Right atrium auricular region (tissue), 2 donors: ENCODE results near the gene ARMC8. TPM values are rescaled to one million over a fixed set of nuclear protein-coding genes. Genes with fewer than 3 reads are reported as not detected.

ENCODE experiments used
- DNase-seq: peaks from one replicate; pipeline ENCODE4 v3.0.0-alpha.2; 2019; ENCODE audit warnings: low spot score
- H3K27ac ChIP-seq, 2 donors: fragments of 200-600 bp; sonication (generic); 1 replicate in 1 of 2; 2 replicates in 1 of 2; pipeline ENCODE4 v1.5.1; 2016 to 2019
- H3K27me3 ChIP-seq, 2 donors: fragments of 200-600 bp; sonication (generic); one replicate each; pipeline versions ENCODE4 v1.5.1 to v1.6.0; 2017 to 2019
- H3K36me3 ChIP-seq: fragments of 200-600 bp; sonication (generic); one replicate; pipeline ENCODE4 v1.5.1; 2016
- H3K4me1 ChIP-seq, 2 donors: fragments of 200-600 bp; sonication (generic); one replicate each; pipeline versions ENCODE4 v1.5.1 to v1.6.0; 2017 to 2019
- H3K4me3 ChIP-seq, 2 donors: fragments of 200-600 bp; sonication (generic); 1 replicate in 1 of 2; 2 replicates in 1 of 2; pipeline ENCODE4 v1.5.1; 2017 to 2019; ENCODE audit warnings: mild to moderate bottlenecking in 1 of 2, moderate library complexity in 1 of 2
- H3K9me3 ChIP-seq, 2 donors: fragments of 200-600 bp; sonication (generic); one replicate each; pipeline ENCODE4 v1.5.1; 2019
- CTCF ChIP-seq, 2 donors: fragments of 200-600 bp; sonication (generic); IDR thresholded peaks; one replicate each; pipeline ENCODE4 v1.5.1; 2019; ENCODE audit warnings: antibody characterized with exemption in 2 of 2
- total RNA-seq, 2 donors: library from RNA; depleted of rRNA; stranded (reverse); fragments of >200 nt; gene quantifications; one replicate each; pipeline ENCODE4 v1.1.0, GENCODE V29; 2016

Gene ARMC8
- total RNA-seq, 2 donors from 2014 or later, result 28.6 to 33.8 TPM

GRCh38 chr3:138253609-138254008, 66.5 kb downstream of the ARMC8 start:
- TF ChIP-seq CTCF (IDR thresholded peaks at IDR 0.05), result no peak
- H3K27ac ChIP-seq, result no peak overlapping the region
- H3K4me1 ChIP-seq, result no peaks in the 10 kb centered on the region
- H3K27me3 ChIP-seq, result no peaks in the 10 kb centered on the region
- no peak overlapping the region for H3K4me3 ChIP-seq
- DNase-seq, result no peak
- H3K36me3 ChIP-seq, result no peaks in the 10 kb centered on the region
- no peaks in the 10 kb centered on the region for H3K9me3 ChIP-seq

GRCh38 chr3:138254216-138254615, 67.1 kb downstream of the ARMC8 start:
- Histone ChIP-seq H3K36me3 (no peaks in the 10 kb centered on the region), H3K27me3 (no peaks in the 10 kb centered on the region), H3K9me3 (no peaks in the 10 kb centered on the region), H3K4me3 (no peak overlapping the region), H3K27ac (no peak overlapping the region), H3K4me1 (no peaks in the 10 kb centered on the region)
- no peak for TF ChIP-seq CTCF (IDR thresholded peaks at IDR 0.05)
- no peak for DNase-seq

GRCh38 chr3:138256022-138256421, 68.9 kb downstream of the ARMC8 start:
- Histone ChIP-seq H3K4me3 (no peak overlapping the region), H3K27ac (no peak overlapping the region), H3K4me1 (no peaks in the 10 kb centered on the region), H3K36me3 (no peaks in the 10 kb centered on the region), H3K9me3 (no peaks in the 10 kb centered on the region), H3K27me3 (no peaks in the 10 kb centered on the region)
- no peak for TF ChIP-seq CTCF (IDR thresholded peaks at IDR 0.05)
- DNase-seq, result no peak

GRCh38 chr3:138257986-138258385, 70.9 kb downstream of the ARMC8 start:
- Histone ChIP-seq H3K9me3 (no peaks in the 10 kb centered on the region), H3K27ac (no peak overlapping the region), H3K36me3 (no peaks in the 10 kb centered on the region), H3K4me3 (no peak overlapping the region), H3K4me1 (no peaks in the 10 kb centered on the region), H3K27me3 (no peaks in the 10 kb centered on the region)
- no peak for DNase-seq
- no peak for TF ChIP-seq CTCF (IDR thresholded peaks at IDR 0.05)

GRCh38 chr3:138259126-138259525, 72.0 kb downstream of the ARMC8 start:
- no peaks in the 10 kb centered on the region for H3K9me3 ChIP-seq

More at GRCh38 chr3:138259126-138259525, 72.0 kb downstream of the ARMC8 start:
- Histone ChIP-seq H3K27ac (no peak overlapping the region), H3K27me3 (no peaks in the 10 kb centered on the region), H3K4me3 (no peak overlapping the region), H3K36me3 (no peaks in the 10 kb centered on the region), H3K4me1 (no peaks in the 10 kb centered on the region)
- no peak for DNase-seq
- TF ChIP-seq CTCF (IDR thresholded peaks at IDR 0.05), result no peak
